Kidney tubule cell (primary cell): ENCODE results near the gene ARPC1B.

ENCODE experiments used
- DNase-seq: peaks from one replicate; pipeline ENCODE4 v3.0.0-alpha.2; 2018; ENCODE audit warnings: low spot score

The ARPC1B gene

GRCh38 chr7:99389772-99390171 lies 15.2 kb downstream of the ARPC1B start:
- no peak for DNase-seq

- DNase-seq = no peak
Measured at GRCh38 chr7:99390941-99391602, 16.5 kb downstream of the ARPC1B start.

- DNase-seq = no peak
Measured at GRCh38 chr7:99392046-99392445, 17.5 kb downstream of the ARPC1B start.

- DNase-seq = peak; percentile 62
Measured at GRCh38 chr7:99392659-99393354, 18.3 kb downstream of the ARPC1B start.

GRCh38 chr7:99393355-99394187 lies 19.0 kb downstream of the ARPC1B start:
- DNase-seq = no peak

GRCh38 chr7:99394188-99394502 lies 19.6 kb downstream of the ARPC1B start:
- no peak for DNase-seq

GRCh38 chr7:99395616-99396327 lies 21.2 kb downstream of the ARPC1B start:
- no peak for DNase-seq

- no peak for DNase-seq
Measured at GRCh38 chr7:99396418-99397296, 22.1 kb downstream of the ARPC1B start.

GRCh38 chr7:99397297-99397983 lies 22.9 kb downstream of the ARPC1B start:
- DNase-seq = no peak

GRCh38 chr7:99398891-99399445 lies 24.4 kb downstream of the ARPC1B start:
- peak; percentile 19 for DNase-seq

GRCh38 chr7:99399597-99399996 lies 25.1 kb downstream of the ARPC1B start:
- DNase-seq = no peak

GRCh38 chr7:99402854-99403253 lies 28.3 kb downstream of the ARPC1B start:
- DNase-seq = no peak

- DNase-seq = no peak
Measured at GRCh38 chr7:99403764-99404163, 29.2 kb downstream of the ARPC1B start.

GRCh38 chr7:99404235-99404976 lies 29.9 kb downstream of the ARPC1B start:
- DNase-seq = peak; percentile 56

GRCh38 chr7:99404977-99405320 lies 30.4 kb downstream of the ARPC1B start:
- no peak for DNase-seq

- no peak for DNase-seq
Measured at GRCh38 chr7:99406557-99406956, 32.0 kb downstream of the ARPC1B start.

GRCh38 chr7:99407872-99408378 lies 33.4 kb downstream of the ARPC1B start:
- DNase-seq = peak; percentile 68

GRCh38 chr7:99408379-99409191 lies 34.1 kb downstream of the ARPC1B start, which contains the start of the genes BUD31 and PDAP1:
BUD31 (plus strand) TSS chr7:99408969; CDS start chr7:99411093, 2,124 bp downstream.
PDAP1 (minus strand) TSS chr7:99408597; CDS start chr7:99408548, 49 bp downstream.
- peak; percentile 95 for DNase-seq

GRCh38 chr7:99409192-99409572 lies 34.7 kb downstream of the ARPC1B start:
- peak; percentile 27 for DNase-seq
